Fibroblast of lung (primary cell): Measurements from ENCODE around the gene PLSCR1. TPM values are rescaled to one million over a fixed set of nuclear protein-coding genes. Genes with fewer than 3 reads are reported as not detected.

Experiments
- DNase-seq, 2 donors: peaks; one replicate each; pipeline versions ENCODE4 v3.0.0 to v3.0.0-alpha.2; 2010; ENCODE audit warnings: low read depth in 2 of 2
- H2AFZ ChIP-seq: 2 replicates; pipeline ENCODE4 v1.5.1; 2012; ENCODE audit warnings: low read length, control low read depth, inconsistent platforms
- H3K27ac ChIP-seq: 2 replicates; pipeline ENCODE4 v1.5.1; 2011; ENCODE audit warnings: low read length, control low read depth; ENCODE audit not compliant: insufficient read depth
- H3K27me3 ChIP-seq: 2 replicates; pipeline ENCODE4 v1.5.1; 2011; ENCODE audit warnings: mild to moderate bottlenecking, low read length; ENCODE audit not compliant: control insufficient read depth, insufficient read depth
- H3K36me3 ChIP-seq: 2 replicates; pipeline ENCODE4 v1.5.1; 2011; ENCODE audit warnings: low read length; ENCODE audit not compliant: control insufficient read depth, insufficient read depth
- H3K4me1 ChIP-seq: 2 replicates; pipeline ENCODE4 v1.5.1; 2011; ENCODE audit warnings: low read length; ENCODE audit not compliant: control insufficient read depth, insufficient read depth; ENCODE audit errors: extremely low read depth
- H3K4me2 ChIP-seq: 2 replicates; pipeline ENCODE4 v1.5.1; 2011; ENCODE audit warnings: low read length, control low read depth; ENCODE audit not compliant: insufficient read depth; ENCODE audit errors: extremely low read depth
- H3K4me3 ChIP-seq, 4 experiments: fragments of 200-600 bp in 1 of 4; sonication (generic) in 1 of 4; replicated peaks in 1 of 4; 2 replicates each; pipeline ENCODE4 v1.5.1; 2011 to 2016; ENCODE audit warnings: low read length in 4 of 4, low read depth in 3 of 4, mild to moderate bottlenecking in 3 of 4, control low read depth in 2 of 4, inconsistent platforms in 1 of 4, mixed read lengths in 1 of 4; ENCODE audit not compliant: insufficient read depth in 1 of 4; ENCODE audit errors: control extremely low read depth in 1 of 4
- H3K79me2 ChIP-seq: 2 replicates; pipeline ENCODE4 v1.5.1; 2012; ENCODE audit warnings: mild to moderate bottlenecking, low read length, inconsistent platforms; ENCODE audit not compliant: control insufficient read depth, insufficient read depth
- H3K9ac ChIP-seq: 2 replicates; pipeline ENCODE4 v1.5.1; 2011; ENCODE audit warnings: mild to moderate bottlenecking, low read length, control low read depth; ENCODE audit not compliant: insufficient read depth
- H3K9me3 ChIP-seq: 2 replicates; pipeline ENCODE4 v1.5.1; 2012; ENCODE audit warnings: low read depth, low read length; ENCODE audit not compliant: control insufficient read depth, insufficient read depth
- H4K20me1 ChIP-seq: 2 replicates; pipeline ENCODE4 v1.5.1; 2011; ENCODE audit warnings: low read length; ENCODE audit not compliant: control insufficient read depth, insufficient read depth; ENCODE audit errors: extremely low read depth
- EZH2 ChIP-seq: IDR thresholded peaks from 2 replicates; pipeline ENCODE4 v1.5.1; 2012; ENCODE audit warnings: low read length, control low read depth, mild to moderate bottlenecking; ENCODE audit errors: missing control alignments
- polyA plus RNA-seq, 2 donors: library from polyadenylated mRNA; depleted of rRNA in 1 of 2; stranded (reverse) in 1 of 2; unstranded in 1 of 2; fragments of >200 nt; gene quantifications; 2 replicates each; pipeline ENCODE4 v1.2.1, GENCODE V29; 2011 to 2012; ENCODE audit warnings: missing spikeins in 1 of 2
- total RNA-seq: library from RNA; depleted of rRNA; stranded (reverse); fragments of >200 nt; gene quantifications from 2 replicates; pipeline ENCODE4 v1.2.1, GENCODE V29; 2014
- TF ChIP-seq, protein P1 (sequence below), 2 donors: IDR thresholded peaks in 1 of 2; conservative IDR thresholded peaks in 1 of 2; 1 replicate in 1 of 2; 2 replicates in 1 of 2; pipeline ENCODE4 v1.5.1; 2011 to 2012; ENCODE audit warnings: low read length in 2 of 2, control low read depth in 1 of 2, inconsistent platforms in 1 of 2, low read depth in 1 of 2, mild to moderate bottlenecking in 1 of 2

The PLSCR1 gene
- total and polyA plus RNA-seq, 2 donors (not counting 1 experiment from before 2014, with no cell fraction given), result 36.8 to 73.3 TPM

DNA sequence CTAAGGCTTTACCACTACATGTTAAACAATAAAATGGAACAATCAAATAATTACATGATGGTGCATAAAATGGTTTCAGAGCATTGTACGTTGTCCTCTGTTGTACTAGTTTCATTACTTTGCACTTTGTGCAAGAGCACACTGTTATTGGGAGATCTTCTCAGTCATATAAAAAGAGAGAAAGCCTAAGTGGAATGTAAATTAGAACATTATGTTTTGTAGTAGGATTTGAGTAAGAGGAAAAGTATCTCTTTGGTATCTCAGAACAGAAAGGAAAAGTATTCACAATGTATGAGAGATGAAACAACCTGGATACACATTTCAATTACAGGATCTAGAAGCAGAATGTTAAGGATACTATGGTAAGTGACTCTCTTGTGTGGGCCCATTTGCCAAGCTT is 48.2 kb downstream of the PLSCR1 start:
- Histone ChIP-seq H4K20me1 (no peaks in the 10 kb centered on the region), H3K9me3 (no peaks in the 10 kb centered on the region), H3K4me3 (no peak overlapping the region), H3K27ac (no peak overlapping the region), H3K79me2 (no peaks in the 10 kb centered on the region), H3K9ac (no peak overlapping the region), H2AFZ (no peak overlapping the region), H3K36me3 (no peaks in the 10 kb centered on the region), H3K4me1 (no peaks in the 10 kb centered on the region), H3K4me2 (no peak overlapping the region), H3K27me3 (no peaks in the 10 kb centered on the region)
- DNase-seq, result no peak
- TF ChIP-seq, protein P1, sequence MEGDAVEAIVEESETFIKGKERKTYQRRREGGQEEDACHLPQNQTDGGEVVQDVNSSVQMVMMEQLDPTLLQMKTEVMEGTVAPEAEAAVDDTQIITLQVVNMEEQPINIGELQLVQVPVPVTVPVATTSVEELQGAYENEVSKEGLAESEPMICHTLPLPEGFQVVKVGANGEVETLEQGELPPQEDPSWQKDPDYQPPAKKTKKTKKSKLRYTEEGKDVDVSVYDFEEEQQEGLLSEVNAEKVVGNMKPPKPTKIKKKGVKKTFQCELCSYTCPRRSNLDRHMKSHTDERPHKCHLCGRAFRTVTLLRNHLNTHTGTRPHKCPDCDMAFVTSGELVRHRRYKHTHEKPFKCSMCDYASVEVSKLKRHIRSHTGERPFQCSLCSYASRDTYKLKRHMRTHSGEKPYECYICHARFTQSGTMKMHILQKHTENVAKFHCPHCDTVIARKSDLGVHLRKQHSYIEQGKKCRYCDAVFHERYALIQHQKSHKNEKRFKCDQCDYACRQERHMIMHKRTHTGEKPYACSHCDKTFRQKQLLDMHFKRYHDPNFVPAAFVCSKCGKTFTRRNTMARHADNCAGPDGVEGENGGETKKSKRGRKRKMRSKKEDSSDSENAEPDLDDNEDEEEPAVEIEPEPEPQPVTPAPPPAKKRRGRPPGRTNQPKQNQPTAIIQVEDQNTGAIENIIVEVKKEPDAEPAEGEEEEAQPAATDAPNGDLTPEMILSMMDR (conservative IDR thresholded peaks at IDR 0.05 in 1 of 2, IDR thresholded peaks at IDR 0.05 in 1 of 2; ENCODE audit: low read depth in 1 of 2, low read length in 2 of 2), result no peak
- no peak for TF ChIP-seq EZH2

DNA sequence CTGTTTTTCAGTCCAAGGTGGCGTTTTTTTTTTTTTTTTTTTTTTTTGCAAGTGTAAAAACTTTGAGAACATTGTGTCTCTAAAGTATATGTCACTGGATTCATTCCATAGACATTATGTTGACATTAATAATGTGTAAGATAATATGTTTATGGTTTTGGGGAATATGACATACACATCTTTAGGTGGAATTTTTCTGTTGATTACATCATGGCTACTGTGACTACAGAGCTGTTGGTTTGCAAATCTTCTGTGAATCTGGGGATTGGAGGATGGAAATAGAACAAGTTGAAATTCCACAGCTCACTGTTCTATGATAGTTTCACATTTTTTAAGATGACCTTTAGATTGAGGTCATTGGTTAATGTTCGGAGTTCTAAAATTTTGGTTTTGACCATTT is 50.6 kb downstream of the PLSCR1 start:
- Histone ChIP-seq H3K79me2 (no peaks in the 10 kb centered on the region), H3K27ac (no peak overlapping the region), H3K9me3 (no peaks in the 10 kb centered on the region), H3K4me1 (no peaks in the 10 kb centered on the region), H3K4me3 (peak overlapping the region in 1 of 4 experiments; percentile 6), H2AFZ (no peak overlapping the region), H3K27me3 (no peaks in the 10 kb centered on the region), H4K20me1 (no peaks in the 10 kb centered on the region), H3K9ac (no peak overlapping the region), H3K4me2 (no peak overlapping the region), H3K36me3 (no peaks in the 10 kb centered on the region)
- peak in 1 of 2 donors; percentile 95 for DNase-seq
- TF ChIP-seq EZH2, result no peak
- TF ChIP-seq, protein P1 (conservative IDR thresholded peaks at IDR 0.05 in 1 of 2, IDR thresholded peaks at IDR 0.05 in 1 of 2; ENCODE audit: low read depth in 1 of 2, low read length in 2 of 2), result no peak

DNA sequence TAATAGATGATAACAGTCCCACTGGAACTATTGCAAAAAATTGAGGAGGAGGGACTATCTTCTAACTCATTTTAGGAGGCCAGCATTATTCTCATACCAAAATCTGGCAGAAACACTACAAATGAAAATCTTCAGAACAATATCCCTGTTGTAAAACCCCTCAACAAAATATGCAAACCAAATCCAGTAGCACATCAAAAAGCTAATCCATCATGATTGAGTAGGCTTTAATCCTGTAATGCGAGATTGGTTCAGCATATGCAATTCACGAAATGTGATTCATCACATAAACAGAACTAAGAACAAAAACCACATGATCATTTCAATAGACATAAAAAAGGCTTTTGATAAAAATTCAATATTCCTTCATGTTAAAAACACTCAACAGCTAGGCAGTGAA is 51.2 kb downstream of the PLSCR1 start:
- peak overlapping the region in 1 of 4 experiments; percentile 0 for H3K4me3 ChIP-seq
- peak; percentile 51 to 94 for DNase-seq
- no peak for TF ChIP-seq EZH2
- TF ChIP-seq, protein P1 (conservative IDR thresholded peaks at IDR 0.05 in 1 of 2, IDR thresholded peaks at IDR 0.05 in 1 of 2; ENCODE audit: low read depth in 1 of 2, low read length in 2 of 2), result no peak
- no peaks in the 10 kb centered on the region for H3K9me3 ChIP-seq
- no peaks in the 10 kb centered on the region for H3K79me2 ChIP-seq
- H3K27me3 ChIP-seq, result no peaks in the 10 kb centered on the region
- no peaks in the 10 kb centered on the region for H3K4me1 ChIP-seq
- no peaks in the 10 kb centered on the region for H4K20me1 ChIP-seq
- no peak overlapping the region for H3K27ac ChIP-seq
- H3K9ac ChIP-seq, result no peak overlapping the region
- H2AFZ ChIP-seq, result no peak overlapping the region
- H3K4me2 ChIP-seq, result no peak overlapping the region
- no peaks in the 10 kb centered on the region for H3K36me3 ChIP-seq
